RPMI7951 (cell line): ENCODE measurements around the gene ARHGAP19. TPM values are rescaled to one million over a fixed set of nuclear protein-coding genes. Genes with fewer than 3 reads are reported as not detected.

Source experiments
- total RNA-seq: library from RNA; depleted of rRNA; stranded (reverse); fragments of >200 nt; shearing (Covaris generic); gene quantifications from 2 replicates; pipeline ENCODE4 v1.2.3, GENCODE V29; 2014; rRNA removed

Gene ARHGAP19
- total RNA-seq, 1 experiment from 2014 or later: 6.0 TPM

Other genes starting within 250 kb of the ARHGAP19 start
- gene SLIT1, start 106.7 kb downstream of the ARHGAP19 start, total RNA-seq: 0.12 and 0.29 TPM in 2 replicates
- gene FRAT1, start 26.6 kb upstream of the ARHGAP19 start, total RNA-seq: 0.60 and 1.7 TPM in 2 replicates
- gene FRAT2, start 42.1 kb upstream of the ARHGAP19 start, total RNA-seq: 3.1 and 4.8 TPM in 2 replicates
- 13.4 and 15.4 TPM in 2 replicates for gene RRP12, start 108.7 kb upstream of the ARHGAP19 start, total RNA-seq
- 1,010 and 1,184 TPM in 2 replicates for gene PGAM1, start 133.6 kb upstream of the ARHGAP19 start, total RNA-seq
- 55.6 and 61.5 TPM in 2 replicates for gene EXOSC1, start 153.4 kb upstream of the ARHGAP19 start, total RNA-seq
- 47.3 and 51.7 TPM in 2 replicates for gene ZDHHC16, start 153.5 kb upstream of the ARHGAP19 start, total RNA-seq
- 73.9 and 87.0 TPM in 2 replicates for gene MMS19, start 205.8 kb upstream of the ARHGAP19 start, total RNA-seq
- gene UBTD1, start 206.3 kb upstream of the ARHGAP19 start, total RNA-seq: 16.8 and 18.5 TPM in 2 replicates